Astrocyte (in vitro differentiated cells and primary cell): ENCODE measurements around the gene TCTA. TPM values are rescaled to one million over a fixed set of nuclear protein-coding genes. Genes with fewer than 3 reads are reported as not detected.
A peak's percentile ranks its signal among the peaks of the same experiment; 100 is the strongest.

Source experiments
- DNase-seq: peaks from one replicate; pipeline ENCODE4 v3.0.0-alpha.2; 2010; ENCODE audit warnings: low read depth
- FAIRE-seq: peaks from 2 replicates; lab custom pipeline; 2011; peaks lifted over from hg19 to GRCh38; lab: Jason Lieb, UNC
- H2AFZ ChIP-seq: 2 replicates; pipeline ENCODE4 v1.6.0; 2012; ENCODE audit warnings: low read depth, low read length, inconsistent platforms
- H3K27ac ChIP-seq: 2 replicates; pipeline ENCODE4 v1.5.1; 2011; ENCODE audit warnings: low read depth, low read length, inconsistent platforms
- H3K27me3 ChIP-seq: 2 replicates; pipeline ENCODE4 v1.6.0; 2011; ENCODE audit warnings: low read length, inconsistent platforms; ENCODE audit not compliant: insufficient read depth
- H3K36me3 ChIP-seq: 2 replicates; pipeline ENCODE4 v1.5.1; 2011; ENCODE audit warnings: low read length, inconsistent platforms; ENCODE audit not compliant: insufficient read depth
- H3K4me1 ChIP-seq: 2 replicates; pipeline ENCODE4 v1.5.1; 2011; ENCODE audit warnings: low read length, inconsistent platforms; ENCODE audit not compliant: insufficient read depth
- H3K4me2 ChIP-seq: 2 replicates; pipeline ENCODE4 v1.6.0; 2012; ENCODE audit warnings: low read length, inconsistent platforms
- H3K4me3 ChIP-seq: 2 replicates; pipeline ENCODE4 v1.5.1; 2011; ENCODE audit warnings: low read depth, mild to moderate bottlenecking, low read length, inconsistent platforms; ENCODE audit not compliant: insufficient read depth
- H3K79me2 ChIP-seq: 2 replicates; pipeline ENCODE4 v1.6.0; 2012; ENCODE audit warnings: mild to moderate bottlenecking, low read length, inconsistent platforms; ENCODE audit not compliant: insufficient read depth
- H3K9ac ChIP-seq: 2 replicates; pipeline ENCODE4 v1.6.0; 2012; ENCODE audit warnings: mild to moderate bottlenecking, low read length, inconsistent platforms
- H3K9me3 ChIP-seq: 2 replicates; pipeline ENCODE4 v1.5.1; 2012; ENCODE audit warnings: low read depth, mild to moderate bottlenecking, low read length, inconsistent platforms; ENCODE audit not compliant: insufficient read depth
- H4K20me1 ChIP-seq: 2 replicates; pipeline ENCODE4 v1.6.0; 2012; ENCODE audit warnings: low read length, inconsistent platforms; ENCODE audit not compliant: insufficient read depth
- H3K27ac Mint-ChIP-seq: one replicate; pipeline ENCODE4 v1.8.0; 2021; ENCODE audit warnings: mild to moderate bottlenecking, mixed read lengths; ENCODE audit not compliant: unreplicated experiment
- H3K27me3 Mint-ChIP-seq: one replicate; pipeline ENCODE4 v1.8.0; 2021; ENCODE audit warnings: low read depth, mixed read lengths; ENCODE audit not compliant: unreplicated experiment
- H3K36me3 Mint-ChIP-seq: one replicate; pipeline ENCODE4 v1.8.0; 2021; ENCODE audit warnings: low read depth, mixed read lengths; ENCODE audit not compliant: unreplicated experiment
- H3K4me1 Mint-ChIP-seq: one replicate; pipeline ENCODE4 v1.8.0; 2021; ENCODE audit warnings: low read depth, mixed read lengths; ENCODE audit not compliant: unreplicated experiment
- H3K4me3 Mint-ChIP-seq: one replicate; pipeline ENCODE4 v1.8.0; 2021; ENCODE audit warnings: mild to moderate bottlenecking, moderate library complexity, mixed read lengths; ENCODE audit not compliant: unreplicated experiment
- H3K9me3 Mint-ChIP-seq: one replicate; pipeline ENCODE4 v1.8.0; 2021; ENCODE audit warnings: mild to moderate bottlenecking, mixed read lengths; ENCODE audit not compliant: unreplicated experiment
- CTCF ChIP-seq: IDR thresholded peaks from 2 replicates; pipeline ENCODE4 v1.5.1; 2011; ENCODE audit warnings: low read depth, mild to moderate bottlenecking, inconsistent platforms, low read length, moderate library complexity; ENCODE audit not compliant: insufficient read depth
- EZH2 ChIP-seq: IDR thresholded peaks from 2 replicates; pipeline ENCODE4 v1.6.1; 2012; ENCODE audit warnings: mild to moderate bottlenecking, low read length, inconsistent platforms; ENCODE audit not compliant: insufficient read depth
- total RNA-seq: library from RNA; stranded (reverse); gene quantifications from 2 replicates; pipeline ENCODE4 v1.2.1, GENCODE V29; 2021

Gene TCTA
- total RNA-seq, 1 donor from 2014 or later, result 15.3 TPM

GRCh38 chr3:49460188-49460890 is 48.1 kb downstream of the TCTA start:
- no peak overlapping the region for H3K4me3 Mint-ChIP-seq
- no peaks in the 10 kb centered on the region for H3K9me3 Mint-ChIP-seq
- Histone ChIP-seq H3K9ac (no peak overlapping the region), H3K4me3 (no peak overlapping the region), H3K36me3 (no peaks in the 10 kb centered on the region), H3K27me3 (no peaks in the 10 kb centered on the region), H3K4me2 (no peak overlapping the region), H4K20me1 (no peaks in the 10 kb centered on the region), H3K9me3 (no peaks in the 10 kb centered on the region), H3K27ac (no peak overlapping the region), H2AFZ (no peak overlapping the region), H3K79me2 (no peaks in the 10 kb centered on the region), H3K4me1 (peaks cover 18% of the 10 kb centered on the region)
- FAIRE-seq, result no peak
- no peak overlapping the region for H3K27ac Mint-ChIP-seq
- peaks cover 24% of the 10 kb centered on the region for H3K4me1 Mint-ChIP-seq
- DNase-seq, result no peak
- TF ChIP-seq CTCF, result no peak
- TF ChIP-seq EZH2, result no peak
- H3K27me3 Mint-ChIP-seq, result no peaks in the 10 kb centered on the region
- H3K36me3 Mint-ChIP-seq, result no peaks in the 10 kb centered on the region

- Histone ChIP-seq H3K9me3 (no peaks in the 10 kb centered on the region), H3K36me3 (no peaks in the 10 kb centered on the region), H3K27ac (no peak overlapping the region), H3K9ac (no peak overlapping the region), H3K4me3 (no peak overlapping the region), H3K79me2 (no peaks in the 10 kb centered on the region), H4K20me1 (no peaks in the 10 kb centered on the region), H3K27me3 (no peaks in the 10 kb centered on the region), H3K4me1 (peaks cover 18% of the 10 kb centered on the region), H3K4me2 (no peak overlapping the region), H2AFZ (peak overlapping the region; percentile 37)
- FAIRE-seq, result no peak
- Mint-ChIP-seq H3K9me3 (no peaks in the 10 kb centered on the region), H3K27me3 (no peaks in the 10 kb centered on the region), H3K36me3 (no peaks in the 10 kb centered on the region), H3K4me3 (no peak overlapping the region), H3K4me1 (peaks cover 21% of the 10 kb centered on the region), H3K27ac (peak overlapping the region; percentile 96)
- no peak for DNase-seq
- TF ChIP-seq CTCF (no peak), EZH2 (no peak)
Measured at GRCh38 chr3:49460956-49461355, 48.7 kb downstream of the TCTA start.
